Measurements from ENCODE around the gene LGR4. TPM values are rescaled to one million over a fixed set of nuclear protein-coding genes. Genes with fewer than 3 reads are reported as not detected.

The LGR4 gene
- total and polyA plus RNA-seq, 11 donors, result 7.4 to 39.1 (median 28.3) TPM

- Histone ChIP-seq H3K27me3 (no peaks in the 10 kb centered on the region), H3K36me3 (peaks cover 0 to 32% (median 20%) of the 10 kb centered on the region in 9 donors), H3K9me3 (no peaks in the 10 kb centered on the region), H3K4me3 (no peak overlapping the region), H3K4me1 (no peaks in the 10 kb centered on the region), H3K27ac (no peak overlapping the region)
- TF ChIP-seq CTCF (IDR thresholded peaks at IDR 0.05), result no peak
- TF ChIP-seq POLR2A (IDR thresholded peaks at IDR 0.05), result no peak
- peak in 1 of 4 donors; percentile 36 for ATAC-seq
- WGBS, 4 donors, result 69 to 78% (median 74%) methylated on average over 6 of the region's 6 CpGs
- no peak for DNase-seq
- intact Hi-C loops (cut with DNase I), result loop anchor here in 8 of 10 donors (1.0 to 10.0 kb wide), 11 partner anchors 123 to 1203 kb away; partner anchors contain the start of gene CCDC34 (in 1 of the 8)
Measured at GRCh38 chr11:27487706-27488105, 15.1 kb upstream of the LGR4 start.

- peak in 2 of 4 donors; percentile 40 to 50 for ATAC-seq
- H3K9me3 ChIP-seq, result no peaks in the 10 kb centered on the region
- DNase-seq, result peak in 1 of 5 donors; percentile 24
Measured at GRCh38 chr11:27485930-27486773, 13.6 kb upstream of the LGR4 start.

GRCh38 chr11:27482793-27483192, 10.2 kb upstream of the LGR4 start:
- Histone ChIP-seq H3K27me3 (no peaks in the 10 kb centered on the region), H3K4me1 (no peaks in the 10 kb centered on the region), H3K4me3 (no peak overlapping the region), H3K36me3 (no peaks in the 10 kb centered on the region), H3K9me3 (no peaks in the 10 kb centered on the region), H3K27ac (no peak overlapping the region)
- TF ChIP-seq CTCF (IDR thresholded peaks at IDR 0.05) (no peak), POLR2A (IDR thresholded peaks at IDR 0.05) (no peak)
- WGBS, 4 donors, result 88 to 97% (median 94%) methylated on average over 2 of the region's 2 CpGs
- ATAC-seq (no peak), DNase-seq (no peak)
- intact Hi-C loops (cut with DNase I), result loop anchor here in 7 of 10 donors (10.0 kb wide), 5 partner anchors 118 to 1198 kb away; partner anchors contain the start of gene CCDC34 (in 1 of the 7)

More at GRCh38 chr11:27485930-27486773, 13.6 kb upstream of the LGR4 start:
- Histone ChIP-seq H3K4me3 (no peak overlapping the region), H3K4me1 (no peaks in the 10 kb centered on the region), H3K36me3 (peaks cover 0 to 17% (median 6%) of the 10 kb centered on the region in 9 donors), H3K27ac (no peak overlapping the region), H3K27me3 (no peaks in the 10 kb centered on the region)
- intact Hi-C loops (cut with DNase I), result loop anchor here in 9 of 10 donors (1.0 to 10.0 kb wide), 11 partner anchors 121 to 1201 kb away; partner anchors contain the start of gene CCDC34 (in 1 of the 9)
- peak; percentile 76 to 97 (median 90) for TF ChIP-seq CTCF (IDR thresholded peaks at IDR 0.05)
- TF ChIP-seq POLR2A (IDR thresholded peaks at IDR 0.05), result no peak
- 30 to 61% (median 49%) methylated on average over 4 of the region's 4 CpGs for WGBS, 4 donors

- Histone ChIP-seq H3K9me3 (no peaks in the 10 kb centered on the region), H3K27ac (no peak overlapping the region), H3K4me3 (no peak overlapping the region), H3K4me1 (no peaks in the 10 kb centered on the region), H3K27me3 (no peaks in the 10 kb centered on the region), H3K36me3 (no peaks in the 10 kb centered on the region)
- 88 to 93% (median 91%) methylated on average over 4 of the region's 4 CpGs for WGBS, 4 donors
- TF ChIP-seq POLR2A (IDR thresholded peaks at IDR 0.05) (no peak), CTCF (IDR thresholded peaks at IDR 0.05) (no peak)
- DNase-seq (no peak), ATAC-seq (no peak)
- intact Hi-C loops (cut with DNase I), result loop anchor here in 8 of 10 donors (2.0 to 10.0 kb wide), 6 partner anchors 117 to 1197 kb away; partner anchors contain the start of gene CCDC34 (in 1 of the 8)
Measured at GRCh38 chr11:27481992-27482391, 9.4 kb upstream of the LGR4 start.

Data from heart left ventricle (tissue), 16 donors.